H9 (cell line): ENCODE results near the gene KRTAP4-6. TPM values are rescaled to one million over a fixed set of nuclear protein-coding genes. Genes with fewer than 3 reads are reported as not detected.

Experiments used
- DNase-seq: peaks from one replicate; pipeline ENCODE4 v3.0.0-alpha.2; 2017
- H2AFZ ChIP-seq: one replicate; pipeline ENCODE4 v1.6.1; 2013; ENCODE audit warnings: mild to moderate bottlenecking, low read length, control low read depth, moderate library complexity
- H2AK5ac ChIP-seq: 2 replicates; pipeline ENCODE4 v1.6.1; 2013; ENCODE audit warnings: low read length, control low read depth, mixed read lengths; ENCODE audit not compliant: insufficient read length
- H2BK120ac ChIP-seq: one replicate; pipeline ENCODE4 v1.6.1; 2013; ENCODE audit warnings: low read depth, mild to moderate bottlenecking, low read length, control low read depth, inconsistent platforms; ENCODE audit not compliant: poor library complexity, severe bottlenecking
- H2BK12ac ChIP-seq: 2 replicates; pipeline ENCODE4 v1.6.1; 2013; ENCODE audit warnings: low read length, control low read depth, mixed read lengths, low read depth; ENCODE audit not compliant: insufficient read length
- H2BK15ac ChIP-seq: 2 replicates; pipeline ENCODE4 v1.6.1; 2013; ENCODE audit warnings: low read depth, low read length, control low read depth
- H2BK20ac ChIP-seq: one replicate; pipeline ENCODE4 v1.6.1; 2013; ENCODE audit warnings: low read depth, mild to moderate bottlenecking, low read length, control low read depth, inconsistent platforms; ENCODE audit not compliant: poor library complexity, severe bottlenecking
- H2BK5ac ChIP-seq: 2 replicates; pipeline ENCODE4 v1.6.1; 2013; ENCODE audit warnings: low read length, control low read depth, mixed read lengths; ENCODE audit not compliant: insufficient read length
- H3K14ac ChIP-seq: 2 replicates; pipeline ENCODE4 v1.6.1; 2013; ENCODE audit warnings: low read length, control low read depth; ENCODE audit not compliant: insufficient read depth
- H3K18ac ChIP-seq: 2 replicates; pipeline ENCODE4 v1.6.1; 2013; ENCODE audit warnings: low read depth, mild to moderate bottlenecking, mixed read lengths, low read length, control low read depth; ENCODE audit not compliant: insufficient read length
- H3K23ac ChIP-seq: 2 replicates; pipeline ENCODE4 v1.6.1; 2013; ENCODE audit warnings: low read length, control low read depth, mixed read lengths, low read depth; ENCODE audit not compliant: insufficient read length
- H3K23me2 ChIP-seq: 2 replicates; pipeline ENCODE4 v1.6.1; 2013; ENCODE audit warnings: low read depth, mild to moderate bottlenecking, mixed read lengths, low read length, control low read depth; ENCODE audit not compliant: insufficient read length, poor library complexity, severe bottlenecking
- H3K27ac ChIP-seq: 2 replicates; pipeline ENCODE4 v1.5.1; 2013; ENCODE audit warnings: low read length, control low read depth, mixed read lengths, low read depth; ENCODE audit not compliant: insufficient read length
- H3K27me3 ChIP-seq: 2 replicates; pipeline ENCODE4 v1.6.1; 2013; ENCODE audit warnings: low read length, control low read depth, inconsistent platforms; ENCODE audit not compliant: insufficient read depth
- H3K4ac ChIP-seq: 2 replicates; pipeline ENCODE4 v1.6.1; 2013; ENCODE audit warnings: low read depth, mild to moderate bottlenecking, control low read depth, inconsistent platforms, low read length, moderate library complexity
- H3K4me1 ChIP-seq: 2 replicates; pipeline ENCODE4 v1.6.1; 2013; ENCODE audit warnings: low read length, control low read depth, inconsistent platforms; ENCODE audit not compliant: insufficient read depth
- H3K4me2 ChIP-seq: 2 replicates; pipeline ENCODE4 v1.6.1; 2013; ENCODE audit warnings: low read length, control low read depth, mixed read lengths; ENCODE audit not compliant: insufficient read length, insufficient read depth
- H3K56ac ChIP-seq: 2 replicates; pipeline ENCODE4 v1.6.1; 2013; ENCODE audit warnings: low read depth, mild to moderate bottlenecking, mixed read lengths, low read length, control low read depth; ENCODE audit not compliant: insufficient read length
- H3K79me1 ChIP-seq: 2 replicates; pipeline ENCODE4 v1.6.1; 2013; ENCODE audit warnings: low read depth, mild to moderate bottlenecking, moderate library complexity, low read length, control low read depth, inconsistent platforms; ENCODE audit not compliant: insufficient read depth, poor library complexity, severe bottlenecking
- H3K79me2 ChIP-seq: 2 replicates; pipeline ENCODE4 v1.6.1; 2013; ENCODE audit warnings: low read length, control low read depth, inconsistent platforms; ENCODE audit not compliant: insufficient read depth
- H3K9ac ChIP-seq: 2 replicates; pipeline ENCODE4 v1.6.1; 2013; ENCODE audit warnings: low read length, control low read depth, mixed read lengths; ENCODE audit not compliant: insufficient read length; ENCODE audit errors: extremely low read depth
- H3K9me3 ChIP-seq: one replicate; pipeline ENCODE4 v1.6.1; 2013; ENCODE audit warnings: low read depth, low read length, inconsistent platforms; ENCODE audit not compliant: control insufficient read depth
- H3T11ph ChIP-seq: one replicate; pipeline ENCODE4 v1.6.1; 2013; ENCODE audit warnings: mild to moderate bottlenecking, low read length, control low read depth, inconsistent platforms
- H4K20me1 ChIP-seq: one replicate; pipeline ENCODE4 v1.6.1; 2013; ENCODE audit not compliant: control insufficient read depth, insufficient read length, insufficient read depth
- H4K5ac ChIP-seq: 2 replicates; pipeline ENCODE4 v1.6.1; 2013; ENCODE audit warnings: low read depth, mild to moderate bottlenecking, mixed read lengths, low read length, control low read depth; ENCODE audit not compliant: insufficient read length
- H4K8ac ChIP-seq: replicated peaks from 2 replicates; pipeline ENCODE4 v1.6.1; 2013; ENCODE audit warnings: low read length, control low read depth, mixed read lengths, low read depth; ENCODE audit not compliant: insufficient read length
- H4K91ac ChIP-seq: 2 replicates; pipeline ENCODE4 v1.6.1; 2013; ENCODE audit warnings: low read depth, mild to moderate bottlenecking, moderate library complexity, mixed read lengths, low read length, control low read depth; ENCODE audit not compliant: insufficient read length
- H3K27ac Mint-ChIP-seq, 3 experiments: 2 replicates in 2 of 3; 3 replicates in 1 of 3; pipeline ENCODE4 v1.8.0; 2020 to 2021; ENCODE audit warnings: mixed read lengths in 3 of 3, mild to moderate bottlenecking in 1 of 3, moderate library complexity in 1 of 3
- H3K27me3 Mint-ChIP-seq: 2 replicates; pipeline ENCODE4 v1.8.0; 2021; ENCODE audit warnings: low read depth, mild to moderate bottlenecking, moderate library complexity, mixed read lengths
- H3K36me3 Mint-ChIP-seq, 3 experiments: 2 replicates in 2 of 3; 3 replicates in 1 of 3; pipeline ENCODE4 v1.8.0; 2020 to 2021; ENCODE audit warnings: low read depth in 3 of 3, mixed read lengths in 3 of 3; ENCODE audit not compliant: insufficient read depth in 1 of 3
- H3K4me1 Mint-ChIP-seq, 2 experiments: 2 replicates each; pipeline ENCODE4 v1.8.0; 2020; ENCODE audit warnings: mixed read lengths in 2 of 2
- H3K4me3 Mint-ChIP-seq, 2 experiments: 2 replicates in 1 of 2; 3 replicates in 1 of 2; pipeline ENCODE4 v1.8.0; 2020 to 2021; ENCODE audit warnings: mild to moderate bottlenecking in 2 of 2, mixed read lengths in 2 of 2, moderate library complexity in 1 of 2
- H3K9me3 Mint-ChIP-seq, 2 experiments: 2 replicates in 1 of 2; 3 replicates in 1 of 2; pipeline ENCODE4 v1.8.0; 2020; ENCODE audit warnings: mild to moderate bottlenecking in 2 of 2, mixed read lengths in 2 of 2, moderate library complexity in 1 of 2
- CTCF ChIP-seq: fragments of 200-600 bp; sonication (generic); conservative IDR thresholded peaks from 3 replicates; pipeline ENCODE4 v1.8.0; 2021; ENCODE audit warnings: antibody characterized with exemption, mild to moderate bottlenecking
- WGBS: extraction: QIAGEN DNeasy Blood & Tissue Kit; methylation state at CpG from one replicate; pipeline ENCODE4 v1.1.7; 2013; ENCODE audit warnings: missing lambda C conversion rate, low lambda C conversion rate, mixed read lengths; ENCODE audit not compliant: insufficient read length; ENCODE audit errors: extremely low coverage; 5-methylcytosine and 5-hydroxymethylcytosine counted together
- total RNA-seq: library from RNA; stranded (reverse); gene quantifications from 2 replicates; pipeline ENCODE4 v1.2.1, GENCODE V29; 2021

The KRTAP4-6 gene
- total RNA-seq, 1 experiment from 2014 or later, result not detected

GRCh38 chr17:41167561-41167960 lies 27.2 kb upstream of the KRTAP4-6 start:
- no peak overlapping the region for H2BK20ac ChIP-seq
- H3K79me1 ChIP-seq, result no peaks in the 10 kb centered on the region
- Mint-ChIP-seq H3K9me3 (no peaks in the 10 kb centered on the region; a peak in 1 of 5 replicates), H3K27me3 (no peaks in the 10 kb centered on the region), H3K4me3 (no peak overlapping the region), H3K36me3 (no peaks in the 10 kb centered on the region), H3K27ac (no peak overlapping the region; a peak in 1 of 7 replicates), H3K4me1 (no peaks in the 10 kb centered on the region)
- H2BK5ac ChIP-seq, result no peak overlapping the region
- no peaks in the 10 kb centered on the region for H4K20me1 ChIP-seq
- no peaks in the 10 kb centered on the region for H3K27me3 ChIP-seq
- H2BK15ac ChIP-seq, result no peak overlapping the region
- H3K4me1 ChIP-seq, result no peaks in the 10 kb centered on the region
- TF ChIP-seq CTCF, result no peak
- DNase-seq, result no peak
- no peaks in the 10 kb centered on the region for H3K79me2 ChIP-seq
- no peak overlapping the region for H4K91ac ChIP-seq
- no peak overlapping the region for H3K4ac ChIP-seq
- H2AK5ac ChIP-seq, result no peak overlapping the region
- H4K5ac ChIP-seq, result no peak overlapping the region
- no peak overlapping the region for H3K18ac ChIP-seq
- no CpG with 5 or more reads among the region's 7 CpGs for WGBS
- H3T11ph ChIP-seq, result no peak overlapping the region
- no peak overlapping the region for H3K4me2 ChIP-seq
- H3K14ac ChIP-seq, result no peak overlapping the region
- no peak overlapping the region for H2AFZ ChIP-seq
- no peak overlapping the region for H3K27ac ChIP-seq
- H4K8ac ChIP-seq, result no peak overlapping the region
- no peak overlapping the region for H2BK120ac ChIP-seq
- no peaks in the 10 kb centered on the region for H3K23me2 ChIP-seq
- no peak overlapping the region for H3K56ac ChIP-seq
- H2BK12ac ChIP-seq, result no peak overlapping the region
- H3K9ac ChIP-seq, result no peak overlapping the region
- no peaks in the 10 kb centered on the region for H3K9me3 ChIP-seq
- no peak overlapping the region for H3K23ac ChIP-seq
